Fibroblast of villous mesenchyme (primary cell): ENCODE data around the gene IGF2R. TPM values are rescaled to one million over a fixed set of nuclear protein-coding genes. Genes with fewer than 3 reads are reported as not detected.
A peak's percentile ranks its signal among the peaks of the same experiment; 100 is the strongest.

ENCODE experiments used
- DNase-seq: peaks from one replicate; pipeline ENCODE4 v3.0.0-alpha.2; 2010; ENCODE audit warnings: low read depth
- H3K4me3 ChIP-seq: 2 replicates; pipeline ENCODE4 v1.5.1; 2011; ENCODE audit warnings: low read depth, mild to moderate bottlenecking, low read length
- total RNA-seq: library from RNA; depleted of rRNA; stranded (reverse); fragments of >200 nt; gene quantifications from 2 replicates; pipeline ENCODE4 v1.2.3, GENCODE V29; 2012
- TF ChIP-seq, protein P1 (sequence below): IDR thresholded peaks from 2 replicates; pipeline ENCODE4 v1.5.1; 2012; ENCODE audit warnings: low read depth, mild to moderate bottlenecking, low read length; ENCODE audit not compliant: insufficient read depth

Gene IGF2R
- total RNA-seq, 1 donor: 132 TPM

DNA sequence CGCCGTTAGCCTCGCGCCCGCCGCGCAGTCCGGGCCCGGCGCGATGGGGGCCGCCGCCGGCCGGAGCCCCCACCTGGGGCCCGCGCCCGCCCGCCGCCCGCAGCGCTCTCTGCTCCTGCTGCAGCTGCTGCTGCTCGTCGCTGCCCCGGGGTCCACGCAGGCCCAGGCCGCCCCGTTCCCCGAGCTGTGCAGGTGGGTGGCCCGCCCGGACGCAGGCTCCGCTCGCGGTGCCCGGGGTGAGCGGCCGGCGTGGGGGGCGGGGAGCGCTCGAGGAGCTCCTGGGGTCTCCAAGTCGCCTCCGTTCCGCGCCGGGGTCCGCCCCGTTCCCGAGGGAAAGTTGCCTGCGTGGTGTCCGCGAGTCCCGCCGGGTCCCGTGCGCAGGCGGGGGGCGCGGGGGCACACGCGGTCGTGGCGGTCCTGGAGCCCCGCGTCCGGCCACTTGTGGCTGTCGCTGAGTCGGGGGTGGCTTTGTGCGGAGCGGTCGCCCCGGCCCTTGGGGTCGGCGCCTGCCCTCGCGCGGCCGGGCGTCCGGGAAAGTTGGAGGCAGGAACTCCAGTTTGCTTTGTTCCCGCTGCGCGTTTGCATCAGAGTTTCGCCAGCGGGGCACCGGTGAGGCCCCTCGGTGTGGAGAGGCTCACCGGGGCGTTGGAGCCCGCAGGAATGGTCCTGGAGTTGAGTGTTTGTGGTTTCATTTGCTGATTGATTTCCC lies 476 bp downstream of the IGF2R start:
- DNase-seq: peak; percentile 48

GRCh38 chr6:159969921-159970320 lies 1.0 kb downstream of the IGF2R start:
- TF ChIP-seq, protein P1, sequence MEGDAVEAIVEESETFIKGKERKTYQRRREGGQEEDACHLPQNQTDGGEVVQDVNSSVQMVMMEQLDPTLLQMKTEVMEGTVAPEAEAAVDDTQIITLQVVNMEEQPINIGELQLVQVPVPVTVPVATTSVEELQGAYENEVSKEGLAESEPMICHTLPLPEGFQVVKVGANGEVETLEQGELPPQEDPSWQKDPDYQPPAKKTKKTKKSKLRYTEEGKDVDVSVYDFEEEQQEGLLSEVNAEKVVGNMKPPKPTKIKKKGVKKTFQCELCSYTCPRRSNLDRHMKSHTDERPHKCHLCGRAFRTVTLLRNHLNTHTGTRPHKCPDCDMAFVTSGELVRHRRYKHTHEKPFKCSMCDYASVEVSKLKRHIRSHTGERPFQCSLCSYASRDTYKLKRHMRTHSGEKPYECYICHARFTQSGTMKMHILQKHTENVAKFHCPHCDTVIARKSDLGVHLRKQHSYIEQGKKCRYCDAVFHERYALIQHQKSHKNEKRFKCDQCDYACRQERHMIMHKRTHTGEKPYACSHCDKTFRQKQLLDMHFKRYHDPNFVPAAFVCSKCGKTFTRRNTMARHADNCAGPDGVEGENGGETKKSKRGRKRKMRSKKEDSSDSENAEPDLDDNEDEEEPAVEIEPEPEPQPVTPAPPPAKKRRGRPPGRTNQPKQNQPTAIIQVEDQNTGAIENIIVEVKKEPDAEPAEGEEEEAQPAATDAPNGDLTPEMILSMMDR: no peak
- H3K4me3 ChIP-seq: peak overlapping the region; percentile 77
- peak; percentile 89 for DNase-seq

More for the DNA sequence above, 476 bp downstream of the IGF2R start:
- TF ChIP-seq, protein P1: no peak
- peak overlapping the region; percentile 77 for H3K4me3 ChIP-seq

GRCh38 chr6:159970659-159971063 lies 1.8 kb downstream of the IGF2R start:
- no peak for DNase-seq
- peak overlapping the region; percentile 77 for H3K4me3 ChIP-seq

DNA sequence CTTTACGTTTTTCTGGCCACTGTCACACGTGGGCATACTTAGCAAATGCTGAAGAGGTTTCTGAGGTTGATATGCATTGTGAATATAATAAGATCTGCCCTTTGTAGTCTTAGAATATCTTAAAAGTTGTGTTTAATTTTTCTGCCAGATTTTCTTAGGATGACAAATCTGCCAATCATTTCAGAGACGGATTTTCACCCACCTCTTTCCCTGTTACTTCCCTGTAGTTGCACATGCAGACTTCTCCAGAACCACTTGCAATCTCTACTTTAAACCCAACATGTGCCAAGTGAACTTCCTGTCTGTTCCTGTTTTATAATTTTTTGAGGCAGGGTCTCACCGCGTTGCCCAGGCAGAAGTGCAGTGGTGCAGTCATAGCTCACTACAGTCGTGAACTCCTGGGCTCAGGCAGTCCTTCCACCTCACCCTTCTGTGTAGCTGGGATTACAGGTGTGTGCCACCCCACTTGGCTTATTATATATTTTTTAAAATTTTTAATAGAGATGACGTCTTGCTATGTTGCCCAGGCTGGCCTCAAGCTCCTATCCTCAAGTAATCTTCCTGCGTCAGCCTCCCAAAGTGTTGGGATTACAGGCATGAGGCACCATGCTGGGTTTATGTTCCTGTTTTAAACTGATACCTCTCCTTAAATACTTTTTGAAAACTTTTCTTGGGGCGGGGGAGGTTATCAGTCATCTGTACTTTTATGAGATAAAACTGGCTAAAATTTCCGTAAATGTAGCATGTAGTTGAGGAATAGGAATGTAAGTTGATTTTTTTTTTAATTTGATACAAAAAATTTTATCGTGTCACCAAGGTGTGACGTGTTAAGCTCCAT lies 2.7 kb downstream of the IGF2R start:
- no peak for DNase-seq
- no peak overlapping the region for H3K4me3 ChIP-seq
- TF ChIP-seq, protein P1: no peak

More at GRCh38 chr6:159970659-159971063, 1.8 kb downstream of the IGF2R start:
- TF ChIP-seq, protein P1: no peak

DNA sequence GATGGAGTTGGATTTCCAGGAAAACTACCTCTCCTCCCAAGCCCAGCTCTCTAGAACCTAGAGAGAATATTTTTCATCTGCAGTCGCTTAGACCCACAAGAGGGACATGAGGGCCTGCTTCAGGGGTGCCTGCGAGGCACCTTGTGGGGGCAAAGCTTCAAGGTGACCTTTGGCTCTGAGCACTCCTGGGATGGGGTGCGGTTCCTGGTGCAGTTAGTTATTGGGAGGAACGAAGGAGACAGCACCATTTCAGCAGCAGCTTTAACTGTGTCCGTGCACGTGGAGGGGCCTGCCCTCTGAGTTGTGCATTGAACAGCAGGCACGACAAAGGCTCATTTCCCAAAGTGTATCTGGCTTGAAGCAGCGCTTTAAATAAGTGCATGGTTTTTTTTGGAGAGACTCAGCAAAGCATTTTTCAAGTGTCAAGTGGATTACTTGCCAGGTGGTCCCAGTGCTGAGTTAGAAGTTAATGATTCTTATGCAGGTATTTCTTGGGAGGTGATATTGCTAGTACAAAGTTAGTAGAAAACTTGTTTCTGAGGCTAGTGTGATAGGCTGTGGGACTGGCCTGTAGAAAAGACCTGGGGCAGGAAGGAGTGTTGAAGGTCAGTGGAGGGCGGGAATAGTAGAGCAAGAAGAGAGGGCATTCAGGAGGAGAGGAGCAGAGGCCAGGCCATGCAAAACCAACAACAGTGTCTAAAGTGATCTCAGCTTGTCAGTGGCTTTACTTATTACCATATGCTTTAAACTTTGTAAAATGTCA lies 3.8 kb downstream of the IGF2R start:
- TF ChIP-seq, protein P1: no peak
- no peak overlapping the region for H3K4me3 ChIP-seq
- no peak for DNase-seq

DNA sequence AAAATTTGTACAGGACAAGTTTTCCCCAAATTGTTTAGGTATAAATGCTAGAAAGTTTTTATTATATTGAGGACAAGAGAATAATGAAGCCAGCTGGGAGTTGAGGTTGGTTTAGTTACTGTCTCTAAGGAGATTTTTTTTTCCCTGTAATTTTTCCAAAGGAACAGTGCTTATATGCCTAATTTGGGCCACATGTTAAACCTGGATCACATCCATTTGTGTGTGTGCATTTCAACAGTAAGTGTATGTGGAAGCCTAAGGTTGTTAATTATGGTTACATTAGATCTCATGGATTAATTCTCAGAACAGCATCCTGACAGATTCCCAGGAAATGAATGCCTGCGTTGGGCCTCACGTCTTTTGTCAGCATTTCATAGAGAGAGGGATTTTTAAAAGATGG lies 4.5 kb downstream of the IGF2R start:
- no peak for DNase-seq
- TF ChIP-seq, protein P1: no peak
- no peak overlapping the region for H3K4me3 ChIP-seq
